C4-2B (cell line): ENCODE results near the gene GLT8D1.
"Not testable (repeated sequence)": the region's sequence is repeated elsewhere in the genome, so short reads cannot be mapped to it uniquely, and the experiment has no call there.

Experiments used
- ZFX ChIP-seq: fragments of 450-650 bp; IDR thresholded peaks from 2 replicates; pipeline ENCODE4 v1.6.1; 2017
- TF ChIP-seq, protein P1 (sequence below): fragments of 450-650 bp; conservative IDR thresholded peaks from 2 replicates; pipeline ENCODE4 v1.5.1; 2017; ENCODE audit warnings: mild to moderate bottlenecking

DNA sequence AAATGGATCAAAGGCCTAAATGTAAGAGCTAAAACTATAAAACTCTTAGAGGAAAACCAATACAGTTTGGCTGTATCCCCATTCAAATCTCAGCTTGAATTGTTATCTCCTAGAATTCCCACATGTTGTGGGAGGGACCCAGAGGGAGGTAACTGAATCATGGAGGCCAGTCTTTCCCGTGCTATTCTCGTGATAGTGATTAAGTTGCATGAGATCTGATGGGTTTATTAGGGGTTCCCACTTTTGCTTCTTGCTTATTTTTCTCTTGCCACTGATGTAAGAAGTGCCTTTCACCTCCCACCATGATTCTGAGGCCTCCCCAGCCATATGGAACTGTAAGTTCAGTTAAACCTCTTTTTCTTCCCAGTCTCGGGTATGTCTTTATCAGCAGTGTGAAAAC is 29.4 kb downstream of the GLT8D1 start:
- TF ChIP-seq, protein P1, sequence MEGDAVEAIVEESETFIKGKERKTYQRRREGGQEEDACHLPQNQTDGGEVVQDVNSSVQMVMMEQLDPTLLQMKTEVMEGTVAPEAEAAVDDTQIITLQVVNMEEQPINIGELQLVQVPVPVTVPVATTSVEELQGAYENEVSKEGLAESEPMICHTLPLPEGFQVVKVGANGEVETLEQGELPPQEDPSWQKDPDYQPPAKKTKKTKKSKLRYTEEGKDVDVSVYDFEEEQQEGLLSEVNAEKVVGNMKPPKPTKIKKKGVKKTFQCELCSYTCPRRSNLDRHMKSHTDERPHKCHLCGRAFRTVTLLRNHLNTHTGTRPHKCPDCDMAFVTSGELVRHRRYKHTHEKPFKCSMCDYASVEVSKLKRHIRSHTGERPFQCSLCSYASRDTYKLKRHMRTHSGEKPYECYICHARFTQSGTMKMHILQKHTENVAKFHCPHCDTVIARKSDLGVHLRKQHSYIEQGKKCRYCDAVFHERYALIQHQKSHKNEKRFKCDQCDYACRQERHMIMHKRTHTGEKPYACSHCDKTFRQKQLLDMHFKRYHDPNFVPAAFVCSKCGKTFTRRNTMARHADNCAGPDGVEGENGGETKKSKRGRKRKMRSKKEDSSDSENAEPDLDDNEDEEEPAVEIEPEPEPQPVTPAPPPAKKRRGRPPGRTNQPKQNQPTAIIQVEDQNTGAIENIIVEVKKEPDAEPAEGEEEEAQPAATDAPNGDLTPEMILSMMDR: not testable (repeated sequence)
- TF ChIP-seq ZFX: not testable (repeated sequence)
